CMK (cell line): ENCODE measurements around the gene MX1.

Experiments
- DNase-seq: peaks from one replicate; pipeline ENCODE4 v3.0.0-alpha.2; 2010; ENCODE audit warnings: low read depth

The MX1 gene

DNA sequence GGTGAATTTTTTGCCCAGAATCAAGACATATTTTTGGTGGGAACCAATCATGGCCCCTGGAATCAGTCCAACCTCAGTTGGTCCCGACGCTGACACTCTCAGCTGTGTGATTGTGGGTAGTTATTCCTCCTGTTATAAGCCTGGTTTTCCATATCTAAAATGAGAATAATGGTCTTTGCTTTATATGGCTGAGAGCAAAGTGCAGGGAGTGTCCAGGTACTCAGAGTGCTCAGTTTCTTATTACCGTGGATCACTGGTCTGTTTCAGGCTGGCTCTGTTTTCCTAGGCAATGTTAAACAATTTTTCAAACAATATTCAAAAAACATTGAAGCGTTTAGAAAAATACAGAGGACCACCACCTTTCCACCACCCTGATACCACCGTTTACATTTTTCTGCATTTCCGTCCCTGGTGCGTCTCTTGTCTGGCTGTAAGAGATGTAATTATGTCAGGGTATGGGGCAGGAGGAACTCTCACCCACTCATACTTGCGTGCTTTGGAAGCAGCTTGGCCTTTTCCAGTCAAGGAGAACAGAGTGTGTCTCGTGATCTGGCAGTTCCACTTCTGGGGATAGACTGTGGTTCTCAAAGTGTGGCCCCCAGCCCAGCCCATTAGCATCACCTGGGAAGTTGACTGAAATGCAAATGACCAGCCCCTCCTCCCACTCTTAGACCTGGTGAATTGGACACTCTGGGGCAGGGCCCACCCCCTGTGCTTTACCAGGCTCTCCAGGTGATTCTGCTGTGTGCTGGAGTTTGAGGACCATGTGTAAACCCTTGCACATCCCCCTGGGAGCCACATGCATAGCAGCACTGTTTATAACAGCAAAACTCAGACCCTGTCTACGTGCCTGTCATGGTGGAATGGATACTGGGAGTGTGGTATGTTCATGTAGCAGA is 6.8 kb downstream of the MX1 start:
- no peak for DNase-seq

DNA sequence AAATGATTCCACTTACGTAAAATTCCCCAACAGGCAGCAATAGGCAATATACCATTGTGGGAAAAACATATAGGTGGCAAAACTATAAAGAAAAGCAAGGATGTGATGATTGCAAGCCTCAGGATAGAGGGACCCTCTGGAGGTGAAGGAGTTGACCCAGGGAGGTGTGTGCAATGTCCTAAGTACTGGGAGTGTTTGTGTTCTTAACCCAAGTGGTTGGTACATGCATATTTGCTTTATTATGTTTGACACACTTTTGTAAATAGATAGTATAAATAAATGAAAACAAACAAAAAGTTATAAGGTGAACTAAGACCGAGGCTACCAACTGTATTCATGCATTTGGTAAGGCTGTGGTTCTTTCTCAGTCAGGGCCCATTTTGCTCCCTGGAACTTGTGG is 7.5 kb downstream of the MX1 start:
- DNase-seq: no peak

DNA sequence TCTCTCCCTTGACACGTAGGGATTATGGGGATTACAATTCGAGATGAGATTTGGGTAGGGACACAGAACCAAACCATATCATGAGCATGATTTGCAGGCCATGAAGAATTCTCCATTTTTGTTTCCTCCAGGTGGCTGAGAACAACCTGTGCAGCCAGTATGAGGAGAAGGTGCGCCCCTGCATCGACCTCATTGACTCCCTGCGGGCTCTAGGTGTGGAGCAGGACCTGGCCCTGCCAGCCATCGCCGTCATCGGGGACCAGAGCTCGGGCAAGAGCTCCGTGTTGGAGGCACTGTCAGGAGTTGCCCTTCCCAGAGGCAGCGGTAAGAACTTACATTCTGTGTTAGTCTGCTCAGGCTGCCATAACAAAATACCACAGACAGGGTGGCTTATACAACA is 9.7 kb downstream of the MX1 start:
- DNase-seq: no peak

DNA sequence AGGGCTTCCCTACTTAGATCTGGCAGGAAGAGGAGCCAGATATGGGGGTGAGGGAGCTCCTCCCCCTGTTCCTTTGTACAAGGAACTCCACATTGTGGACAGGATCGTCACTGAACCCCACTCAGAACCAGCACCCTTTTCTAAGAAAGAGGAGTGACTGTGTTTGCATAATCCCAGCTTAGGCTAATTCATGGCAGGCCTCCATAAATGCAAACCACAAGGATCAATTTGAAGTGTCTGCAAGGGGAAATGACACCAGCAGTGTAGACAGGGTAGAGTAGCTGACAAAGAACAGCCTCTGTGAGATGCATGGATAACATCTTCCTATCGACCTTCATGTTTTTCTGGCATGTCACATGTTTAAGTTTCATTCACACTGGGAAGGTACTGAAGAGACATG is 11.7 kb downstream of the MX1 start:
- no peak for DNase-seq

DNA sequence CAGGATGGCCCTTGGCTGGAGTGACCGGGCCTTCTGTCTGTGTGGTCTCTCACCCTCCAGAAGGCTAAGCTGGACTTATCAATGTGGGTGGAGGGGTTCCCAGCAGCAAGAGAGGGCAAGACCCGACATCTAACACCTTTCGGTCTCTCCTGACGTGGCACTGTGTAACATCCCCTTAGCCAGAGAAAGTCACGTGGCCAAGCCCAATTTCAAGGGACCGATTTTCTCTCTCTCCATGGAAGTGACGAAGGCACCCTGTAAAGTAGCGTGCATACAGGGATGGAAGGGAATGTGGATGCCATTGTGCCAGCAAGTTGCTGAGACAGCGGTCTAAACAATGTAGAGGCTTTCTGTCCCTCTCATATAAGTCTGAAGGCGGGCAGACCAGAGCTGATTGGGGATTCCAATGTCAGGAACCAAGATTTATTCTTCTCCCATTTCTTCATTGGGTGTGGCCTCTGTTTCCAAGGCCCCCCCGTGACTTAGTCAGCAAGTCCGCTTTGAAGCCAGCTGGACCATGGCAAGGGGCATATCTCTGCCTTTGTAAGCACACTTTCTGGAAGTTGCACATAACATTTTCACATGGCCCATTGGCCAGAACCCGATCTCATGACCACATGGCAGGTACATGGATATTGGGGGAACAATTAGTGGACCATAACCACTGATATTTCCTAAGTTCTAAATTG is 12.5 kb downstream of the MX1 start:
- DNase-seq: no peak

DNA sequence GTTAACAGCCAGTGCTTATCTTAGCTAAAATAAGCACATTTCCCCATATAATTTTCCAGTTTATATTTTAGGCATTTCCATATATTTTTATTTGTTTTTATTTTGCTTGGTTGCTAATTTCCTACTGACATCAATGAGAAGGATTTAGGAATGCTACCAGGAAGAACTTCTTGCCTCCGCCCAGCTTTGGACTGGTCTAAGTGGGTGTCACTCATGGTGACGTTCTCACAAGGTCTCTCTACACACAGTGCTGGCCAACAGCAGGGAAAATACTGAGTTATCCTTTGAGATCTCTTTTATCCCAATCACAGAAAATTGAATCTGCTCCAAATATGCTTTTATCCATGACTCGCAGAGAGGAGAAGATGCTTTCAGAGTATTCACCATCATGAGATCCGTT is 13.2 kb downstream of the MX1 start:
- DNase-seq: no peak

DNA sequence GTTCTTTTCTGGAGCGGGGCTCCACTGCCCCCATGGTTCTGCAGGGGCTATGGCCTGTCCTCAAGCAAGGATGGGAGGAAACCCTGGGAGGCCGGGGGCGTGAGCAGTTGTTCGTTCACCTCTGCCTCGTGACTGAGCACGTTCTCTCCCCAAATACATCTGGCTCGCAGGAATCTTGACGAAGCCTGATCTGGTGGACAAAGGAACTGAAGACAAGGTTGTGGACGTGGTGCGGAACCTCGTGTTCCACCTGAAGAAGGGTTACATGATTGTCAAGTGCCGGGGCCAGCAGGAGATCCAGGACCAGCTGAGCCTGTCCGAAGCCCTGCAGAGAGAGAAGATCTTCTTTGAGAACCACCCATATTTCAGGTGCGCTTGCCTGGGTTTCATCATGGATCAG is 15.5 kb downstream of the MX1 start:
- no peak for DNase-seq

DNA sequence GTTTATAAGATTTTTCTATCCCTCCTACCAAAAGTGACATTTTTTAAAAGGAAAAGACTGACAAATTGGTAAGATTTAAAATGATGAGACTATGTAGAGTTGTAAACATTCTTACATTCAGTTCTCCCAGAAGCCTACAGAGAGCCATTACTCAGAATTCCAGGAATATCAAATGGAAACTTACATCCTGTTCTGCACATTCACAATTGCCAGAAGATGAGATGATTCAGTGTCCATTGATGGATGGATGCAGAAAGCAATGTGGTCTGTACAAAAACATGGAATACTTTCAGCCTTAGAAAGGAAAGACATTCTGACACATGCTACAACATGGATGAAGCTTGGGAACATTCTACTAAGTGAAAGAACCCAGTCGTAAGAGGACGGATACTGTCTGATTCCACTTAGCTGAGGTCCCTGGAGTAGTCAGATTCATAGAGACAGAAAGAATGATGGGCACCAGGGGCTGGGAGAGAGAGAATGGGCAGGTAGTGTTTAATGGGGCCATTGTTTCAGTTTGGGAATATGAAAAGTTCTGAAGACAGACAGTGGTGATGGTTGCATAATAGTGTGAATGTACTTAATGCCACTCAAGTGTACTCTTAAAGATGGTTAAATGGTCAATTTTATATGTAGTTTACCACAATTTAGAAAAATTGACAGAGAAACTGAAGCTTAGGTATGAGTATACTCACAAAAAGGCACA is 16.6 kb downstream of the MX1 start:
- DNase-seq: no peak

DNA sequence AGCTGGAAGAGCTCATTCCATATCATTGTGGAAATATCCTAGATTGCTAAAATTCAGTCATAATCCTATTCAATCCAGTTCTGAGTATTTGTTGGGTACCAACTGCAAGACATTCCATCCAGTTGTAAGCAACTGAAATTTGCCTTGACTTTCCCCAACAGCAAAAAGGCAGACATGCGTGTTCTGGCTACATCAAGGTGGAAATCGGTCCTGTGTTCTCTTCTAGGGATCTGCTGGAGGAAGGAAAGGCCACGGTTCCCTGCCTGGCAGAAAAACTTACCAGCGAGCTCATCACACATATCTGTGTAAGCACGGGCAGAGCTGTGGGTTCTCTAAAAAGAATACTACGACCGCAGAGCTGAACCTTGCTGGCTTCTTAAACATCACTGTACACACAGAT is 17.5 kb downstream of the MX1 start:
- no peak for DNase-seq

DNA sequence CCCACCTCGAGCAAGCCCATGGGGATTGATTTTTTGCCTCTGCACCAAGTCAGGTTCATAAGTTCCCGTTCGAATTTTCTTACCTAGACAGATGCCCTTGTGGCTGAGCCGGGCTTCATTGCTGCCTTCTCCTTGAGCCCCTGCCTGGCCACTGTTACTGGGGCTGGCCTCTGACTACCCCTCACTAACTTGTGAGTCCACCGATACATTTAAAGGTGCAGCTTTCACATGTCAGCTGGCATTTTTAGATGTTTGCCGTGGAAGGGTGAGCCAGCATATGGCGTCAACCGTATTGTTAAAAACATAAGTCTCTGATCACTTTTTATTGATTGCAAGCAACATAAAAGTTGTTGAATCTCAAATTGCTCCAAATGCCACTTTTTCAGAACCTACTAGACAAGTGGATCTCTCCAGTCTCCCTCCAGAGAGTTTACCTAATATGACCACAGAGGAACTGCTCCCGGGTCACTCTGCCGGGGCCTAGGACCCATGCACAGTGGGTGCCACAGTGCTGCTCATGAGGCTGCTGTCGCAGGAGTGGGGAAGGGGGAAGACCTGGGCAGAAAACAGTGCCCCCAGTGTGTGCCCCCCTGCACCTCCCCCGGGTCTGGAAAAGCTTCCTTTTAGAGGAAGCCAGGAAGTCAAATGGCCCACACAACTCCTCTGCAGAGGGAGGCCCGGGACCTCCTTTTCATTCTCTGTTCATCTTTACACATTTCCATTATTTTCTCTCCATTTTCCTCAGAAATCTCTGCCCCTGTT is 18.8 kb downstream of the MX1 start:
- DNase-seq: no peak

DNA sequence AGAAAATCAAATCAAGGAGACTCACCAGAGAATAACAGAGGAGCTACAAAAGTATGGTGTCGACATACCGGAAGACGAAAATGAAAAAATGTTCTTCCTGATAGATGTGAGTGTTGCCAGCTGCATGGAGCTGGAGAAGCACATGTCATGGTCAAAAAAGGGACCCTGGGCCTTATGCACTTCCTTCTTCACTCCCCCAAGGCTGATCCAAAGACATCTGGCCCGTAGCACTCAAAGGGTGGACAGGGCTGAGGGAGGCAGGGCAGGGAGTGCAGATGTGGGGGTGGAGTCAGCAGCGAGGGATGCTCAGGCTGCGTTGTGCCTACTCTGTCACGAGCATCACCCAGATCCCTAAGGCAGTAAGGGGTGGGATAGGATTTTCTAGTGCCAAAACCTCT is 19.4 kb downstream of the MX1 start:
- DNase-seq: no peak

DNA sequence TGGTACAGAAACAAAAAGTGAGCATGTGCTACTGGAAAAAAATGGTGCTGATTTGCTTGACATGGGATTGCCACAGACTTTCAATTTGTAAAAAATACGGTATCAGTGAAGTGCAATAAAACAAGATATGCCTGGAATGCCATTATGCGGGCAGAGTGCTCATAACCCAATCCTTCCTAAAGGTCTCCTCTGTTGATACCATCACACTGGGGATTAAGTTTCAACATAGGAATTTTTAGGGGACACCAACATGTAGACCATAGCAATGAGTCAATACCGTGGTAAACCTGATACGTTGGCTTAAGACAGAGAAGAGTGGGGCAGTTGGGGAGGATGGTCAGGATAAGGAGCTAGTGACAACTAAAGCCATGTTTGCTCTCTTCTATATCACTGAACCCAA is 20.5 kb downstream of the MX1 start:
- no peak for DNase-seq

DNA sequence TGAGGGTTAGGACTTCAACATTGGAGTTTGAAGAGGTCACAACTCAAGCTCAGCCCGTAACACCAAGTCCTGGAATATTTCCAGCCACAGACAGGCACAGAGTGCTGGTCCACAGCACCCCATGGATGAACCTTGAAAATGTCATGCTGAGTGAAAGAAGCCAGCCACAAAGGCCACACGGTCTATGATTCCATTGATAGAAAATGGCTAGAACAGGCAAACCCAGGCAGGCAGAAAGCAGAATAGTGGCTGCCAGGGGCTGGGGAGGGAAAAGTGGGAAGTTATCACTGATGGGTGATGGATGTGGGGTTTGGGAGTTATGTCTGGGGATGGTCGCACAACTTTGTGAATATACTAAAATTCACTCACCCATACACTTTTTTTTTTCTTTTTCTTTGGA is 21.3 kb downstream of the MX1 start:
- no peak for DNase-seq

DNA sequence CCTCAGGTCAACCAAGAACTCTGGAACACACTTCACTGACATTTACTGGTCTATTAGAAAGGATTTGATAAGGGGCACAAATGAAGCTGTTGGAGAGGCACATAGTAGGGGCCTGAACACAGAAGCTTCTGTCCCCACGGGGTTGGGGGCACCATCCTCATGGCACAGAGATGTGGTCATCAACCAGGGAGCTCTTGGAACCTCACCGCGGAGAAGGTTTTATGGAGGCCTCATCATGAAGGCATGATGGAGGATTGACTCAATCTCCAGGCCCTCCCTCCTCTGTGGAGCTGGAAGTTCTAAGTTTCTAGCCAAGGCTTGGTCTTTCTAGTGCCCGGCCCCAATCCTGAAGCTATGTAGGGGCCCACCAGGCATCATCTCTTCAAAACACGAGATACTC is 23.6 kb downstream of the MX1 start:
- DNase-seq: no peak

DNA sequence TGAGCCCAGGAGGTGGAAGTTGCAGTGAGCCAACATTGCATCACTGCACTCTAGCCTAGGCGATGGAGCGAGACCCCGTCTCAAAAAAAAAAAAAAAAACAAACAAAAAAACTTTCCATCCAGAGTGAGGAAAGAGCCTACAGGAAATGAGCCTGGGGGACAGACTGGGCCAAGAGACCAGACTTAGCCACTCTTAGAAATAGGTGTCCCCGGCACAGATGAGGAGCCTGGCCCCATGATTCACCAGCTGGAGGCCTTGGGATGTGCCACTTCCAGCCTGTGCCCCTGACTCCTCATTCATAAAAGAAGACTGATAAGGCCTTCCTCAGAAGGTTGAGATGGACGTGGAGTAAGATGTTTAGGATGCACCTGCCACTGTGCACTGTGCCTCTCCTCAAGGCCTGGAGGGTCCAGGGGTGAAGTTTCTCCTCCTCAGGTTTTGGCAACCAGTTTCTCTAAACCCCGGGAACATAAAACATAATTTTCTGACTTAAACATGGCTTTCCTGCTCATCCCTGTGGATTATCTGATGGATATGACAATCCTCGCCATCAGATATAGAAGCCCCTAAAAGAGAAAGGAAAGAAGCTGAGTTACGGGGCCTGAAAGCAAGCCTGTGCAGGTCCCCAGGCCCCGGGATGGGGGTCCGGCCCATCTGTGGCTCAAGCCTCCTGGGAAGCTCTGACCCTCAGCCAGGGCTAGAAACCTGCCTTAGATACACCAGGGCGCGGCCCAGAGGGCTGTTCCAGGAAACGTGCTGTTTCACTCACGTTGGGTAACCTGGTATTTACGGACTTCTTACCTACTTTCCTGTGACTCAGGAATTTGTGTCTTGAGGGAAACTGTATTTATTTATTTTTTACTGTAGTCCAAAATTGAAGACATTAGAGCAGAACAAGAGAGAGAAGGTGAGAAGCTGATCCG is 26.0 kb downstream of the MX1 start:
- no peak for DNase-seq

DNA sequence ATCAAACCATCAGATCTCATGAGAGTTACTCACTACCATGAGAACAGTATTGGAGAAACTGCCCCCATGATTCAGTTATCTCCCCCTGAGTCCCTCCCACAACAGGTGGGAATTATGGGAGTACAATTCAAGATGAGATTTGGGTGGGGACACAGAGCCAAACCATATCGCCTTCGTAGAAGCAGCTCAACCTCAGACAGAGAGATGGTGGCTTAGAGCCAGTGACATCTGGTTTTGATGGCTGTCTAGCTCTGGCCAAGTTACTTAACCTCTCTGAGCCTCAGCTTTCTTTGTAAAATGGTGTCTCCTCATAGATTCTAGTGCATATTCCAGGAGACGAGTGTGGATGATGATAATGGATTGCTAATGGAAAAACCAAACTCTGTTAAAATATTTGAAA is 27.2 kb downstream of the MX1 start:
- DNase-seq: no peak

DNA sequence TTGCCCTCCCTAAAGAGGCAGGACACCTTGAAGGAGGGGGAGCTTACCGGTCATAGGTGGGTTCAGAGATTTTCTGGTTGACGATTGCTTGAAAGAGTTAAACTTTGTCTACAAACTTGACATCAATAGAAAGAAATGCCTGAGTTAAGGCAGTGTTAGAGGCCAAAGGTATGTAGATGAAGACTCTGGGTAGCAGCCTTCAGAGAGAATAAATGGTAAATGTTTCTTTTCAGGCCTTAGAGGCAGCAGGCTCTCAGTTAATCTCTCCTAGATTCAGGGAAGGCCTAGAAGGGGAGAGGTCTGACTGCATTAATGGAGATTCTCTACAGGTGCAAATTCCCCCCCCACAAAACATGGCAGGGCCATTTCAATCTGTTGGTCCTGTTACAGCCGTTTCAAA is 27.7 kb downstream of the MX1 start:
- no peak for DNase-seq

DNA sequence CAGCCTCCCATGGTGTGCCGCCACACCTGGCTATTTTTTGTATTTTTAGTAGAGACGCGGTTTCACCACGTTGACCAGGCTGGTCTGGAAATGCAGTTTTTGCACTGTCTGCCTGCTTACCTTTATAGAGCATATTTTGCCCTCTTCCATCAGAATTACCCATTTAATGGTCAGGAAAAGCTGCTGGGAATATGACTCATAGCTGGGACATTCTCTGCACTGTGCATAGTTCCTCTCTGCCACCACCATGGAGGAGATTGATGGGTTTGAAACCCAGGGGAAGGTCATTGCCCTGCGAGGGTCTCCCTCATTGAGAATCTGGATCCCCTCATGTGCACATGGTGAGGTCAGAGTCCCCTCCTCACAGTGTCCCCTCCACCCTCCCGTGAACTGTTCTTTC is 32.1 kb downstream of the MX1 start:
- DNase-seq: no peak

DNA sequence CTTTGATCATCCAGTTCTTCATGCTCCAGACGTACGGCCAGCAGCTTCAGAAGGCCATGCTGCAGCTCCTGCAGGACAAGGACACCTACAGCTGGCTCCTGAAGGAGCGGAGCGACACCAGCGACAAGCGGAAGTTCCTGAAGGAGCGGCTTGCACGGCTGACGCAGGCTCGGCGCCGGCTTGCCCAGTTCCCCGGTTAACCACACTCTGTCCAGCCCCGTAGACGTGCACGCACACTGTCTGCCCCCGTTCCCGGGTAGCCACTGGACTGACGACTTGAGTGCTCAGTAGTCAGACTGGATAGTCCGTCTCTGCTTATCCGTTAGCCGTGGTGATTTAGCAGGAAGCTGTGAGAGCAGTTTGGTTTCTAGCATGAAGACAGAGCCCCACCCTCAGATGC is 32.5 kb downstream of the MX1 start:
- DNase-seq: no peak

DNA sequence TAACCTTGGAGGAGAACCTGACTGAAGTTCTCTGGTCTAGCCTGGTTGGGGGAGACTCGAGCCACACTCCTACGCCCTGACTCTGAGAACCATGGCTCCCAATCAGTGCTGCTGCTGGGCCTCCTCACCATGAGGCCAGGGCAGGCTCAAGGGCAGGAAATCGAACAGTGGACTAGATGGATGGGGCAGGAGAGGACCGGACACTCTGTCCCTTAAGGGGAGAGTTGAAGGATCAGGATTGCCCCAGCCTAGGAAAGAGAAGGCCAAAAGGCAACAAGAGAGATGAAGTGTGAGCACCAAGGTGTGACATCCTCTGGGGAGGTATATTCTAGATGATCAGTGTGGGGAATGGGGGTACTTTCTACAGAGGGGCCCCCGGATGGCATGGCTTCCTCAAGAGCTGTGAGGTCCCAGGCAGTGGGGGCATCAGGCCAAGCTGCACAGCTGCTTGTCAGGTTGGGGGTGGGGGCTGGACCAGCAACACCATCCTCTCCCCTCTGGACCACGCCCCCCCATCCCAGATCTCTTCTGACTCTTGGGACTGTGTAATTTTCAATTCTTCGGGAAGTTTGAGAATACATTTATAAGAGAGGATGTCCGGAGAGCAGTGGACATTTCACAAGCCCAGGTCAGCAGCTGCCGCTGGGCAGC is 34.0 kb downstream of the MX1 start:
- no peak for DNase-seq
